Activated CD8-positive, alpha-beta memory T cell treated with anti-CD3 and anti-CD28 coated beads, Interleukin-2, amount 10 ng/mL, durations not matched to agents 7 days and 5 days (primary cell): ENCODE data around the gene RASD1. TPM values are rescaled to one million over a fixed set of nuclear protein-coding genes. Genes with fewer than 3 reads are reported as not detected.

Experiments used
- ATAC-seq: fragments of 150-1000 bp; cut with Tn5 transposase; one replicate; pipeline ENCODE4 v1.10.0; 2021; ENCODE audit warnings: moderate library complexity
- CTCF ChIA-PET: fragments of 350-600 bp; sonication (Branson Sonifier 250); formaldehyde crosslinking; loops from one replicate; lab custom pipeline; 2021; ENCODE audit warnings: antibody characterized with exemption; lab: Charles Lee
- DNase-seq: peaks from one replicate; pipeline ENCODE4 v3.0.0-alpha.2; 2020
- H3K27ac Mint-ChIP-seq: one replicate; pipeline ENCODE4 v1.8.0; 2021; ENCODE audit warnings: mild to moderate bottlenecking, mixed read lengths
- H3K27me3 Mint-ChIP-seq: one replicate; pipeline ENCODE4 v1.8.0; 2021; ENCODE audit warnings: mixed read lengths
- H3K36me3 Mint-ChIP-seq: one replicate; pipeline ENCODE4 v1.8.0; 2021; ENCODE audit warnings: mild to moderate bottlenecking, mixed read lengths
- H3K4me1 Mint-ChIP-seq: one replicate; pipeline ENCODE4 v1.8.0; 2021; ENCODE audit warnings: mixed read lengths
- H3K4me3 Mint-ChIP-seq: one replicate; pipeline ENCODE4 v1.8.0; 2021; ENCODE audit warnings: mild to moderate bottlenecking, moderate library complexity, mixed read lengths
- H3K9me3 Mint-ChIP-seq: one replicate; pipeline ENCODE4 v1.8.0; 2022; ENCODE audit warnings: low read depth, mixed read lengths
- total RNA-seq, 2 experiments: library from RNA; stranded (reverse); gene quantifications; one replicate each; pipeline ENCODE4 v1.2.3, GENCODE V29; 2021

Gene RASD1
- total RNA-seq, 2 experiments from 2014 or later = 2.2 to 2.5 TPM

GRCh38 chr17:17536702-17537101 is 40.5 kb upstream of the RASD1 start:
- Mint-ChIP-seq H3K27me3 (no peaks in the 10 kb centered on the region), H3K4me1 (no peaks in the 10 kb centered on the region), H3K9me3 (no peaks in the 10 kb centered on the region), H3K27ac (no peak overlapping the region), H3K36me3 (no peaks in the 10 kb centered on the region), H3K4me3 (no peak overlapping the region)
- CTCF ChIA-PET = no interaction called here
- ATAC-seq (no peak), DNase-seq (no peak)

GRCh38 chr17:17535957-17536356 is 39.8 kb upstream of the RASD1 start:
- DNase-seq = no peak
- Mint-ChIP-seq H3K4me1 (no peaks in the 10 kb centered on the region), H3K4me3 (no peak overlapping the region), H3K36me3 (no peaks in the 10 kb centered on the region), H3K27me3 (no peaks in the 10 kb centered on the region), H3K9me3 (no peaks in the 10 kb centered on the region), H3K27ac (no peak overlapping the region)
- CTCF ChIA-PET = no interaction called here
- no peak for ATAC-seq

- Mint-ChIP-seq H3K27me3 (no peaks in the 10 kb centered on the region), H3K4me1 (no peaks in the 10 kb centered on the region), H3K4me3 (no peak overlapping the region), H3K27ac (no peak overlapping the region), H3K9me3 (no peaks in the 10 kb centered on the region), H3K36me3 (no peaks in the 10 kb centered on the region)
- CTCF ChIA-PET = no interaction called here
- ATAC-seq (no peak), DNase-seq (no peak)
Observed at GRCh38 chr17:17533901-17534441, 37.8 kb upstream of the RASD1 start.

GRCh38 chr17:17532991-17533390 is 36.8 kb upstream of the RASD1 start:
- H3K9me3 Mint-ChIP-seq = no peaks in the 10 kb centered on the region
- H3K4me1 Mint-ChIP-seq = no peaks in the 10 kb centered on the region
- H3K4me3 Mint-ChIP-seq = no peak overlapping the region
- no peaks in the 10 kb centered on the region for H3K36me3 Mint-ChIP-seq
- ATAC-seq = no peak
- no peak overlapping the region for H3K27ac Mint-ChIP-seq
- H3K27me3 Mint-ChIP-seq = no peaks in the 10 kb centered on the region
- no peak for DNase-seq
- CTCF ChIA-PET = interaction anchor here (1.5 kb wide), 1 partner anchor 109 kb away, joined by 3 read pairs; no protein-coding TSS in a partner anchor

GRCh38 chr17:17531156-17531555 is 35.0 kb upstream of the RASD1 start:
- Mint-ChIP-seq H3K27ac (no peak overlapping the region), H3K36me3 (no peaks in the 10 kb centered on the region), H3K4me1 (no peaks in the 10 kb centered on the region), H3K27me3 (no peaks in the 10 kb centered on the region), H3K9me3 (no peaks in the 10 kb centered on the region), H3K4me3 (no peak overlapping the region)
- CTCF ChIA-PET = interaction anchor here (2.2 kb wide), 1 partner anchor 34 kb away, joined by 4 read pairs; no protein-coding TSS in a partner anchor
- DNase-seq (no peak), ATAC-seq (no peak)

GRCh38 chr17:17528696-17529652 is 32.8 kb upstream of the RASD1 start:
- Mint-ChIP-seq H3K4me3 (no peak overlapping the region), H3K36me3 (no peaks in the 10 kb centered on the region), H3K27ac (no peak overlapping the region), H3K9me3 (no peaks in the 10 kb centered on the region), H3K27me3 (no peaks in the 10 kb centered on the region), H3K4me1 (no peaks in the 10 kb centered on the region)
- CTCF ChIA-PET = interaction anchor here (0.7 to 2.2 kb wide), 2 partner anchors 32 to 39 kb away, joined by 3 to 4 read pairs; no protein-coding TSS in a partner anchor
- DNase-seq (no peak), ATAC-seq (no peak)

GRCh38 chr17:17527956-17528500 is 31.8 kb upstream of the RASD1 start:
- no peaks in the 10 kb centered on the region for H3K36me3 Mint-ChIP-seq
- H3K27me3 Mint-ChIP-seq = no peaks in the 10 kb centered on the region
- H3K4me3 Mint-ChIP-seq = no peak overlapping the region
- H3K27ac Mint-ChIP-seq = no peak overlapping the region
- no peak for DNase-seq
- CTCF ChIA-PET = no interaction called here
- H3K4me1 Mint-ChIP-seq = no peaks in the 10 kb centered on the region
- no peak for ATAC-seq
- H3K9me3 Mint-ChIP-seq = no peaks in the 10 kb centered on the region

GRCh38 chr17:17527534-17527933 is 31.3 kb upstream of the RASD1 start:
- ATAC-seq = no peak
- no peak overlapping the region for H3K27ac Mint-ChIP-seq
- H3K27me3 Mint-ChIP-seq = no peaks in the 10 kb centered on the region
- H3K4me3 Mint-ChIP-seq = no peak overlapping the region
- no peaks in the 10 kb centered on the region for H3K9me3 Mint-ChIP-seq
- no peak for DNase-seq
- CTCF ChIA-PET = no interaction called here
- H3K4me1 Mint-ChIP-seq = no peaks in the 10 kb centered on the region
- H3K36me3 Mint-ChIP-seq = no peaks in the 10 kb centered on the region

GRCh38 chr17:17526369-17526768 is 30.2 kb upstream of the RASD1 start:
- no peaks in the 10 kb centered on the region for H3K4me1 Mint-ChIP-seq
- no peaks in the 10 kb centered on the region for H3K27me3 Mint-ChIP-seq
- no peaks in the 10 kb centered on the region for H3K36me3 Mint-ChIP-seq
- H3K9me3 Mint-ChIP-seq = no peaks in the 10 kb centered on the region
- no peak for DNase-seq
- CTCF ChIA-PET = no interaction called here
- ATAC-seq = no peak
- H3K27ac Mint-ChIP-seq = no peak overlapping the region
- H3K4me3 Mint-ChIP-seq = no peak overlapping the region

- Mint-ChIP-seq H3K4me1 (no peaks in the 10 kb centered on the region), H3K27ac (no peak overlapping the region), H3K9me3 (no peaks in the 10 kb centered on the region), H3K27me3 (no peaks in the 10 kb centered on the region), H3K36me3 (no peaks in the 10 kb centered on the region), H3K4me3 (no peak overlapping the region)
- no peak for ATAC-seq
- DNase-seq = no peak
- CTCF ChIA-PET = no interaction called here
Observed at GRCh38 chr17:17525956-17526355, 29.8 kb upstream of the RASD1 start.

- CTCF ChIA-PET = interaction anchor here (3.0 kb wide), 1 partner anchor 14 kb away, joined by 9 read pairs; no protein-coding TSS in a partner anchor
- ATAC-seq (no peak), DNase-seq (no peak)
- Mint-ChIP-seq H3K4me3 (no peak overlapping the region), H3K4me1 (no peaks in the 10 kb centered on the region), H3K27me3 (no peaks in the 10 kb centered on the region), H3K9me3 (no peaks in the 10 kb centered on the region), H3K36me3 (no peaks in the 10 kb centered on the region), H3K27ac (no peak overlapping the region)
Observed at GRCh38 chr17:17525311-17525710, 29.1 kb upstream of the RASD1 start.

- Mint-ChIP-seq H3K27ac (no peak overlapping the region), H3K4me3 (no peak overlapping the region), H3K9me3 (no peaks in the 10 kb centered on the region), H3K4me1 (no peaks in the 10 kb centered on the region), H3K27me3 (no peaks in the 10 kb centered on the region), H3K36me3 (no peaks in the 10 kb centered on the region)
- DNase-seq = no peak
- ATAC-seq = no peak
- CTCF ChIA-PET = interaction anchor here (1.7 to 3.0 kb wide), 2 partner anchors 13 to 27 kb away, joined by 5 to 9 read pairs; partner anchors contain the start of gene RASD1
Observed at GRCh38 chr17:17523731-17524490, 27.7 kb upstream of the RASD1 start.
